GM12878 (cell line): ENCODE results near the gene KLF17. TPM values are rescaled to one million over a fixed set of nuclear protein-coding genes. Genes with fewer than 3 reads are reported as not detected.

Experiments used
- ATAC-seq: fragments of 200-7000 bp; cut with Tn5 transposase; 3 replicates; pipeline ENCODE4 v1.9.1; 2020; ENCODE audit warnings: mild to moderate bottlenecking, moderate library complexity
- BruUV-seq: library from RNA; stranded (reverse); fragments of 400-500 nt; replicated peaks from 2 replicates; lab custom pipeline; 2021; lab: Mats Ljungman, UMichigan
- CTCF ChIA-PET: fragments of 300-600 bp; sonication (Branson Sonifier 250); formaldehyde crosslinking; extraction: SDS; loops from one replicate; lab custom pipeline; 2021; ENCODE audit warnings: inconsistent platforms; lab: Yijun Ruan, JAX
- POLR2A ChIA-PET: fragments of 350-600 bp; formaldehyde crosslinking; extraction: SDS; loops from one replicate; lab custom pipeline; 2021; ENCODE audit warnings: inconsistent platforms; lab: Charles Lee
- RAD21 ChIA-PET: fragments of 300-600 bp; sonication (Branson Sonifier 250); formaldehyde crosslinking; loops from one replicate; lab custom pipeline; 2023; ENCODE audit warnings: antibody characterized with exemption; ENCODE audit not compliant: unreplicated experiment; lab: Charles Lee
- SMC1A ChIA-PET: fragments of 300-600 bp; sonication (Branson Sonifier 250); formaldehyde crosslinking; loops from one replicate; lab custom pipeline; 2023; ENCODE audit not compliant: unreplicated experiment, uncharacterized antibody; lab: Charles Lee
- DNase-seq: peaks from one replicate; pipeline ENCODE4 v3.0.0-alpha.2; 2011; ENCODE audit warnings: low read depth, low spot score
- FAIRE-seq: peaks from 3 replicates; lab custom pipeline; 2011; peaks lifted over from hg19 to GRCh38; lab: Jason Lieb, UNC
- H2AFZ ChIP-seq: 2 replicates; pipeline ENCODE4 v1.6.0; 2011; ENCODE audit warnings: low read depth, low read length, control low read depth; ENCODE audit not compliant: control insufficient read depth
- H3K27ac ChIP-seq: 2 replicates; pipeline ENCODE4 v1.5.1; 2011; ENCODE audit warnings: control low read depth; ENCODE audit not compliant: control insufficient read depth, insufficient read depth
- H3K27me3 ChIP-seq, 2 experiments: replicated peaks in 1 of 2; 2 replicates each; pipeline versions ENCODE4 v1.6.0 to v1.6.1; 2011; ENCODE audit warnings: low read length in 1 of 2; ENCODE audit not compliant: control insufficient read depth in 2 of 2, insufficient read depth in 2 of 2
- H3K36me3 ChIP-seq, 2 experiments: 2 replicates each; pipeline ENCODE4 v1.5.1; 2011; ENCODE audit warnings: low read length in 1 of 2; ENCODE audit not compliant: control insufficient read depth in 2 of 2, insufficient read depth in 2 of 2
- H3K4me1 ChIP-seq: 2 replicates; pipeline ENCODE4 v1.6.1; 2011; ENCODE audit warnings: mild to moderate bottlenecking, low read length, moderate library complexity, mixed read lengths; ENCODE audit not compliant: control insufficient read depth, insufficient read depth
- H3K4me2 ChIP-seq: 2 replicates; pipeline ENCODE4 v1.6.0; 2011; ENCODE audit warnings: control low read depth; ENCODE audit not compliant: control insufficient read depth, insufficient read depth
- H3K4me3 ChIP-seq: fragments of 200-600 bp; sonication (generic); 2 replicates; pipeline ENCODE4 v1.5.1; 2016
- H3K79me2 ChIP-seq: 2 replicates; pipeline ENCODE4 v1.6.0; 2011; ENCODE audit warnings: low read length; ENCODE audit not compliant: control insufficient read depth, insufficient read depth
- H3K9ac ChIP-seq: 2 replicates; pipeline ENCODE4 v1.8.0; 2011; ENCODE audit warnings: low read length, control low read depth, mixed read lengths; ENCODE audit not compliant: control insufficient read depth, insufficient read depth
- H3K9me3 ChIP-seq: replicated peaks from 3 replicates; pipeline ENCODE4 v1.5.1; 2011; ENCODE audit warnings: mild to moderate bottlenecking, low read length; ENCODE audit not compliant: control insufficient read depth, insufficient read depth
- H4K20me1 ChIP-seq: 2 replicates; pipeline ENCODE4 v1.6.0; 2011; ENCODE audit not compliant: control insufficient read depth, insufficient read depth
- CBX5 ChIP-seq: sonication (generic); IDR thresholded peaks from 2 replicates; pipeline ENCODE4 v1.6.1; 2016; ENCODE audit warnings: low read depth, moderate library complexity, mild to moderate bottlenecking, inconsistent platforms
- CEBPB ChIP-seq, 2 experiments: fragments of 150-350 bp in 1 of 2; IDR thresholded peaks; 2 replicates each; pipeline ENCODE4 v1.6.1; 2012 to 2014; ENCODE audit warnings: low read depth in 2 of 2, low read length in 2 of 2, borderline replicate concordance in 1 of 2, inconsistent platforms in 1 of 2
- CUX1 ChIP-seq: IDR thresholded peaks from 2 replicates; pipeline ENCODE4 v1.6.1; 2012; ENCODE audit warnings: improper control_type of control experiment, low read depth, low read length; ENCODE audit not compliant: insufficient replicate concordance
- MEF2B ChIP-seq: fragments of 450-650 bp; IDR thresholded peaks from 2 replicates; pipeline ENCODE4 v1.6.1; 2018; ENCODE audit warnings: mild to moderate bottlenecking, moderate library complexity; ENCODE audit not compliant: partially characterized antibody, poor library complexity, severe bottlenecking
- MYB ChIP-seq: fragments of 150-350 bp; IDR thresholded peaks from 2 replicates; pipeline ENCODE4 v1.6.1; 2014; ENCODE audit warnings: mild to moderate bottlenecking, low read depth, low read length, borderline replicate concordance
- NR2C2 ChIP-seq: IDR thresholded peaks from 2 replicates; pipeline ENCODE4 v1.6.1; 2011; ENCODE audit warnings: borderline replicate concordance, low read depth; ENCODE audit not compliant: control insufficient read depth, insufficient read length
- RB1 ChIP-seq: fragments of 450-650 bp; formaldehyde crosslinking; IDR thresholded peaks from 2 replicates; pipeline ENCODE4 v1.6.1; 2017; ENCODE audit warnings: mild to moderate bottlenecking, borderline replicate concordance
- RELB ChIP-seq: fragments of 450-650 bp; IDR thresholded peaks from 2 replicates; pipeline ENCODE4 v1.6.1; 2017; ENCODE audit warnings: low read depth, mild to moderate bottlenecking, moderate library complexity
- RFX5 ChIP-seq: IDR thresholded peaks from 2 replicates; pipeline ENCODE4 v1.6.1; 2011; ENCODE audit warnings: low read depth, low read length, improper control_type of control experiment
- SMAD5 ChIP-seq: IDR thresholded peaks from 2 replicates; pipeline ENCODE4 v1.6.1; 2016; ENCODE audit warnings: antibody characterized with exemption, low read depth
- TBL1XR1 ChIP-seq: IDR thresholded peaks from 2 replicates; pipeline ENCODE4 v1.6.1; 2012; ENCODE audit warnings: low read depth, low read length, improper control_type of control experiment
- ZNF207 ChIP-seq: fragments of 450-650 bp; IDR thresholded peaks from 2 replicates; pipeline ENCODE4 v1.6.1; 2014; ENCODE audit warnings: antibody characterized with exemption, mild to moderate bottlenecking, borderline replicate concordance
- WGBS: methylation state at CpG from one replicate; pipeline ENCODE4 v1.1.6; 2016; ENCODE audit warnings: low lambda C conversion rate; ENCODE audit not compliant: insufficient replicate concordance, insufficient coverage; ENCODE audit errors: missing lambda C conversion rate; 5-methylcytosine and 5-hydroxymethylcytosine counted together
- in situ Hi-C: fragments of 300-500 bp; cut with MboI; formaldehyde crosslinking; loops from 9 replicates; pipeline ENCODE4 v1.14.3; 2018; ENCODE audit warnings: mixed read lengths
- intact Hi-C: fragments of 100-400 bp; cut with micrococcal nuclease; formaldehyde crosslinking; loops from one replicate; pipeline ENCODE4 v1.14.2; 2022; ENCODE audit not compliant: unreplicated experiment
- polyA plus RNA-seq, 11 experiments: library from polyadenylated mRNA; depleted of rRNA in 4 of 11; unstranded in 6 of 11; stranded (reverse) in 5 of 11; fragments of >200 nt; fragmentation: Nextera tagmentation in 4 of 11; fragmentation: Illumina TruSeq in 1 of 11; extraction: Ambion mirVana in 4 of 11; extraction: Trizol in 1 of 11; gene quantifications; 1 replicate in 1 of 11; 2 replicates in 10 of 11; pipeline versions ENCODE4 v1.2.1 to v1.2.3, GENCODE V29; 2011 to 2016; ENCODE audit warnings: inconsistent platforms in 2 of 11, missing spikeins in 2 of 11, low read depth in 1 of 11
- total RNA-seq, 4 experiments: library from RNA; depleted of rRNA in 3 of 4; stranded (reverse); fragments of >200 nt in 3 of 4; fragmentation: Illumina TruSeq in 1 of 4; extraction: Trizol in 1 of 4; gene quantifications; 2 replicates each; pipeline versions ENCODE4 v1.2.1 to v1.2.3, GENCODE V29; 2013 to 2021
- TF ChIP-seq, protein P1 (sequence below): IDR thresholded peaks from 2 replicates; pipeline ENCODE4 v1.6.1; 2011; ENCODE audit warnings: low read depth, mild to moderate bottlenecking, low read length, moderate library complexity, borderline replicate concordance; ENCODE audit errors: extremely low read depth
- TF ChIP-seq, protein P2 (sequence below): fragments of 450-650 bp; IDR thresholded peaks from 2 replicates; pipeline ENCODE4 v1.6.1; 2016; ENCODE audit warnings: mild to moderate bottlenecking
- TF ChIP-seq, protein P3 (sequence below): IDR thresholded peaks from 2 replicates; pipeline ENCODE4 v1.6.1; 2012; ENCODE audit warnings: low read depth, low read length, improper control_type of control experiment

Gene KLF17
- total and polyA plus RNA-seq, 10 of the 15 experiments (the other 5 are each of a cell fraction or from before 2014, with no cell fraction given), result not detected

DNA sequence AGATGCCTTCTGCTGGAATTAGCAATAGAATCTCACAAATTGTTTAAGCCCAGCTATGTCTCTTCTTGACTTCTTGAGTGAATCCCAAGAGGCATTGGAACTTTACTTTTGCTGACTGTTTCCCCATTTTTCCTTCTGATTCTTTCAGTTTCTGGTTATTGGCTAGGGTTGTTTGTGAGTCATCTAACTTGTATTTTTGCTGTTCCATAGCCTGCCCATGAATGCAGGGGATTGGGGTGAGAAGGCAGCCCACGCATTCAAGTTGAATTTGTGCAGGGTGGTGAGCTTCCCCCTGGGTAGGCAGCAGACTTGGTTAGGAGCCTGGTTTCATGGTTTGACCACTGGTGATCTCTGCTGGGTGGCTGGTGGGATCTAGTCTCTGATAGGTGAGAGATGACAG lies 10.4 kb upstream of the KLF17 start:
- no peak for ATAC-seq
- BruUV-seq, result no TSS peak
- Histone ChIP-seq H4K20me1 (no peaks in the 10 kb centered on the region), H3K9ac (no peak overlapping the region), H3K79me2 (no peaks in the 10 kb centered on the region), H3K4me3 (no peak overlapping the region), H3K4me2 (no peak overlapping the region), H2AFZ (no peak overlapping the region), H3K27me3 (no peaks in the 10 kb centered on the region), H3K4me1 (no peaks in the 10 kb centered on the region), H3K36me3 (no peaks in the 10 kb centered on the region), H3K27ac (no peak overlapping the region), H3K9me3 (no peaks in the 10 kb centered on the region)
- SMC1A ChIA-PET, result interaction anchor here (1.2 kb wide), 1 partner anchor 104 kb away, joined by 5 read pairs; the partner anchor contains the start of gene DMAP1
- CTCF ChIA-PET, result no interaction called here
- no peak for DNase-seq
- FAIRE-seq, result no peak
- in situ Hi-C loops, result no loop called here
- RAD21 ChIA-PET, result no interaction called here
- WGBS, result 100% methylated on average over 1 of the region's 1 CpG
- POLR2A ChIA-PET, result interaction anchor here (0.6 to 0.7 kb wide), 3 partner anchors 584 to 873 kb away, joined by 3 to 7 read pairs (median 5); no protein-coding TSS in a partner anchor
- intact Hi-C loops, result no loop called here
- TF ChIP-seq, protein P1, sequence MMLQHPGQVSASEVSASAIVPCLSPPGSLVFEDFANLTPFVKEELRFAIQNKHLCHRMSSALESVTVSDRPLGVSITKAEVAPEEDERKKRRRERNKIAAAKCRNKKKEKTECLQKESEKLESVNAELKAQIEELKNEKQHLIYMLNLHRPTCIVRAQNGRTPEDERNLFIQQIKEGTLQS, result no peak
- TF ChIP-seq RFX5 (no peak), MEF2B (no peak), MYB (no peak), RB1 (no peak), CBX5 (no peak), ZNF207 (no peak), TBL1XR1 (no peak), RELB (no peak), CUX1 (no peak), CEBPB (IDR thresholded peaks at IDR 0.05; ENCODE audit: borderline replicate concordance in 1 of 2, low read depth in 2 of 2, low read length in 2 of 2) (no peak), SMAD5 (no peak), NR2C2 (no peak)
- TF ChIP-seq, protein P2, sequence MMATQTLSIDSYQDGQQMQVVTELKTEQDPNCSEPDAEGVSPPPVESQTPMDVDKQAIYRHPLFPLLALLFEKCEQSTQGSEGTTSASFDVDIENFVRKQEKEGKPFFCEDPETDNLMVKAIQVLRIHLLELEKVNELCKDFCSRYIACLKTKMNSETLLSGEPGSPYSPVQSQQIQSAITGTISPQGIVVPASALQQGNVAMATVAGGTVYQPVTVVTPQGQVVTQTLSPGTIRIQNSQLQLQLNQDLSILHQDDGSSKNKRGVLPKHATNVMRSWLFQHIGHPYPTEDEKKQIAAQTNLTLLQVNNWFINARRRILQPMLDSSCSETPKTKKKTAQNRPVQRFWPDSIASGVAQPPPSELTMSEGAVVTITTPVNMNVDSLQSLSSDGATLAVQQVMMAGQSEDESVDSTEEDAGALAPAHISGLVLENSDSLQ, result no peak
- TF ChIP-seq, protein P3, sequence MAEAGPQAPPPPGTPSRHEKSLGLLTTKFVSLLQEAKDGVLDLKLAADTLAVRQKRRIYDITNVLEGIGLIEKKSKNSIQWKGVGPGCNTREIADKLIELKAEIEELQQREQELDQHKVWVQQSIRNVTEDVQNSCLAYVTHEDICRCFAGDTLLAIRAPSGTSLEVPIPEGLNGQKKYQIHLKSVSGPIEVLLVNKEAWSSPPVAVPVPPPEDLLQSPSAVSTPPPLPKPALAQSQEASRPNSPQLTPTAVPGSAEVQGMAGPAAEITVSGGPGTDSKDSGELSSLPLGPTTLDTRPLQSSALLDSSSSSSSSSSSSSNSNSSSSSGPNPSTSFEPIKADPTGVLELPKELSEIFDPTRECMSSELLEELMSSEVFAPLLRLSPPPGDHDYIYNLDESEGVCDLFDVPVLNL, result no peak
